HG03354 (cell line): ENCODE measurements around the gene CCDC174.
A peak's percentile ranks its signal among the peaks of the same experiment; 100 is the strongest.
"Not testable (repeated sequence)": the region's sequence is repeated elsewhere in the genome, so short reads cannot be mapped to it uniquely, and the experiment has no call there.

ENCODE experiments used
- ATAC-seq: cut with Tn5 transposase; IDR thresholded peaks from one replicate; pipeline ENCODE4 v1.9.1; 2021; ENCODE audit warnings: mild to moderate bottlenecking; ENCODE audit not compliant: unreplicated experiment, poor library complexity, severe bottlenecking

The CCDC174 gene

GRCh38 chr3:14647976-14648955, 3.3 kb upstream of the CCDC174 start:
- no peak for ATAC-seq

GRCh38 chr3:14649466-14649865, 2.1 kb upstream of the CCDC174 start:
- no peak for ATAC-seq

- no peak for ATAC-seq
These were observed 1.4 kb upstream of the CCDC174 start for GRCh38 chr3:14650193-14650592.

- not testable (repeated sequence) for ATAC-seq
These were observed 872 bp downstream of the CCDC174 start for GRCh38 chr3:14652360-14652907.

GRCh38 chr3:14657579-14657978, 6.0 kb downstream of the CCDC174 start:
- no peak for ATAC-seq

- no peak for ATAC-seq
These were observed 7.4 kb downstream of the CCDC174 start for GRCh38 chr3:14658978-14659377.

GRCh38 chr3:14660942-14661341, 9.4 kb downstream of the CCDC174 start:
- no peak for ATAC-seq

- ATAC-seq, result no peak
These were observed 12.0 kb downstream of the CCDC174 start for GRCh38 chr3:14663396-14664135.

GRCh38 chr3:14664170-14664569, 12.6 kb downstream of the CCDC174 start:
- no peak for ATAC-seq

- no peak for ATAC-seq
These were observed 21.0 kb downstream of the CCDC174 start for GRCh38 chr3:14672588-14672987.

- ATAC-seq, result no peak
These were observed 23.3 kb downstream of the CCDC174 start, which contains the start of gene C3orf20 for GRCh38 chr3:14674841-14675240. TSS of gene C3orf20 (plus strand) at chr3:14675141. CDS start at chr3:14682714, 7,573 bp downstream.

- ATAC-seq, result no peak
These were observed 25.3 kb downstream of the CCDC174 start for GRCh38 chr3:14676881-14677280.

- ATAC-seq, result no peak
These were observed 26.5 kb downstream of the CCDC174 start for GRCh38 chr3:14678015-14678503.

GRCh38 chr3:14680115-14680514, 28.6 kb downstream of the CCDC174 start:
- no peak for ATAC-seq

GRCh38 chr3:14680716-14681115, 29.2 kb downstream of the CCDC174 start:
- no peak for ATAC-seq

GRCh38 chr3:14684447-14684846, 32.9 kb downstream of the CCDC174 start:
- no peak for ATAC-seq

- ATAC-seq, result no peak
These were observed 33.6 kb downstream of the CCDC174 start for GRCh38 chr3:14685179-14685578.

- peak; percentile 44 for ATAC-seq
These were observed 35.8 kb downstream of the CCDC174 start for GRCh38 chr3:14687360-14687759.

GRCh38 chr3:14688525-14688924, 37.0 kb downstream of the CCDC174 start:
- ATAC-seq, result no peak
